GM19467 (cell line): Measurements from ENCODE around the gene SEC31B.
A peak's percentile ranks its signal among the peaks of the same experiment; 100 is the strongest.

ENCODE experiments used
- ATAC-seq: cut with Tn5 transposase; IDR thresholded peaks from one replicate; pipeline ENCODE4 v1.9.1; 2021; ENCODE audit warnings: mild to moderate bottlenecking, moderate library complexity; ENCODE audit not compliant: unreplicated experiment

The SEC31B gene, protein sequence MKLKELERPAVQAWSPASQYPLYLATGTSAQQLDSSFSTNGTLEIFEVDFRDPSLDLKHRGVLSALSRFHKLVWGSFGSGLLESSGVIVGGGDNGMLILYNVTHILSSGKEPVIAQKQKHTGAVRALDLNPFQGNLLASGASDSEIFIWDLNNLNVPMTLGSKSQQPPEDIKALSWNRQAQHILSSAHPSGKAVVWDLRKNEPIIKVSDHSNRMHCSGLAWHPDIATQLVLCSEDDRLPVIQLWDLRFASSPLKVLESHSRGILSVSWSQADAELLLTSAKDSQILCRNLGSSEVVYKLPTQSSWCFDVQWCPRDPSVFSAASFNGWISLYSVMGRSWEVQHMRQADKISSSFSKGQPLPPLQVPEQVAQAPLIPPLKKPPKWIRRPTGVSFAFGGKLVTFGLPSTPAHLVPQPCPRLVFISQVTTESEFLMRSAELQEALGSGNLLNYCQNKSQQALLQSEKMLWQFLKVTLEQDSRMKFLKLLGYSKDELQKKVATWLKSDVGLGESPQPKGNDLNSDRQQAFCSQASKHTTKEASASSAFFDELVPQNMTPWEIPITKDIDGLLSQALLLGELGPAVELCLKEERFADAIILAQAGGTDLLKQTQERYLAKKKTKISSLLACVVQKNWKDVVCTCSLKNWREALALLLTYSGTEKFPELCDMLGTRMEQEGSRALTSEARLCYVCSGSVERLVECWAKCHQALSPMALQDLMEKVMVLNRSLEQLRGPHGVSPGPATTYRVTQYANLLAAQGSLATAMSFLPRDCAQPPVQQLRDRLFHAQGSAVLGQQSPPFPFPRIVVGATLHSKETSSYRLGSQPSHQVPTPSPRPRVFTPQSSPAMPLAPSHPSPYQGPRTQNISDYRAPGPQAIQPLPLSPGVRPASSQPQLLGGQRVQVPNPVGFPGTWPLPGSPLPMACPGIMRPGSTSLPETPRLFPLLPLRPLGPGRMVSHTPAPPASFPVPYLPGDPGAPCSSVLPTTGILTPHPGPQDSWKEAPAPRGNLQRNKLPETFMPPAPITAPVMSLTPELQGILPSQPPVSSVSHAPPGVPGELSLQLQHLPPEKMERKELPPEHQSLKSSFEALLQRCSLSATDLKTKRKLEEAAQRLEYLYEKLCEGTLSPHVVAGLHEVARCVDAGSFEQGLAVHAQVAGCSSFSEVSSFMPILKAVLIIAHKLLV

DNA sequence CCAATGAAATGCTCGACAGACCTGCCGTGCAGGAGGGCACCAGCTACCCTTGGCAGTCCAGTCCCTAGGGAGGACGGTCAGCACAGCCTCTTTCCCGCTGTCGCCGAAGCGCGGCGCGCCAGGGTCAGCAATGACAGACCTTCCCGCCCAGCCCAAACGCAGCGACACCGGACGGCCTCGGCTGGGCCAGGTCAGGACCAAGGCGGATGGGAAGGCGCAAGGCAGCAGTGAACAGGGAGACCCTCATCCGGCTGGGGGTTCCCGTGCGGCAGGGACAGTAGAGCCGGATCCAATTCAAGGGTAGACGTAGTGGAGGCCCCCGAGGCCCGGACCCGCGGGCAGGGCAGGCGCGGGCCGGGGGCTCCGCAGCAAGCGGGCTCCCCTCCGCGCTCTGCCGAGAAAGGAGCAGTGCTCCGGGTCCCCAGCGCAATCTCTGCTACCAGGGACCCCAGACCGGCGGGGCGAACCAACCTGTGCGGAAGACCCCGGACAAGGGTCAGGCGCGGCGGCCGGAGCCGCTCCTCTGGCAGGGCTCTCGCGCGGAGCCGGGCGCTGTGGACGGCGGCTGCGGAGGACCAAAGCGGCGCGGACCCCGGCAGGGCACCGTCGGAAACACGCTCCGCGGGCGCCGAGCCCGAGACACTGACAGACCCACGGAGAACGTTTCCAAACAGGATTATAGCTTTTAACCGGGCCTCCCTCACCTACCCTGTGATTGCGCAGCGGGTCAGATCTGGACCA is at the start of gene SEC31B:
Gene SEC31B, minus strand, starts transcription at position 551 of the 741 bp plus-strand sequence. CDS start 2,909 bp downstream, outside the sequence.
- no peak for ATAC-seq

DNA sequence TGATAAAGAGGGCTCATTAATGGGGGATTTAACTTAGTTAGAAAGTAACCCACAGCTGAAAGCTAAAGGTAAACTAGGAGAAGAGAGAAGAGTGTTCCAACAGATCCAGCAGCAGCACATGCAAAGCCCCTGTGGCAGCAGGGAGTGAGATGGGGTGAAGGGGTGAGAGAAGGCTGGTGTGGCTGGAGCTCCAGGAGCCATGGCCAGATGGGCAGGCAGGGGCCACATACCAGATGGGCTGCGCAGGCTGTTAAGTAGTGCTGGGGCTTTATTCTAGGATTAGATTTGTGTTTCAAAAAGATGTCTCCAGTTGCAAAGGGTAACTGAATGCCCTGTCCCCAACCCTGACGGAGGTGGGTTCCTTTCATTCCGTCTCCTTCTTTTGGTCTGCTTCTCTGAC is 49.3 kb upstream of the SEC31B start:
- no peak for ATAC-seq

DNA sequence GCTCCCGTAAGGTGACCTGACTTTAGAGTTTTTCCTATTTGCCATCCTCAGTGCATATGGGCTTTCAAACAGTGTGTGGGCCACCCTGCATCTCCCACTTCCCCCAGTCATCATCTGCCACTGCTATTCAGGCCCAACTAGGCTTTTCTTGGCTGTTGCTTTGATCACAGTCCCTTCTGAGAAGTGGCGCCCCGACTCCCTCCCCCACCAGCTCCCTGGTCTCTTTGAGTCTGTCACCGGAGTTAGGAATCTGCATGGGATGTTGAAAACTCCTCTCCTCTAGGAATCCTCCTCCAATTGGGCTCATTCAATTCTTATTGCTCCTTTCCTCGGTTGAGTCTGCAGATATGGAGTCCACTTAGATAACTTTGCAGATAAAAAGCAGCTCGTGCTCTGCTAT is 48.2 kb upstream of the SEC31B start:
- ATAC-seq, result no peak

DNA sequence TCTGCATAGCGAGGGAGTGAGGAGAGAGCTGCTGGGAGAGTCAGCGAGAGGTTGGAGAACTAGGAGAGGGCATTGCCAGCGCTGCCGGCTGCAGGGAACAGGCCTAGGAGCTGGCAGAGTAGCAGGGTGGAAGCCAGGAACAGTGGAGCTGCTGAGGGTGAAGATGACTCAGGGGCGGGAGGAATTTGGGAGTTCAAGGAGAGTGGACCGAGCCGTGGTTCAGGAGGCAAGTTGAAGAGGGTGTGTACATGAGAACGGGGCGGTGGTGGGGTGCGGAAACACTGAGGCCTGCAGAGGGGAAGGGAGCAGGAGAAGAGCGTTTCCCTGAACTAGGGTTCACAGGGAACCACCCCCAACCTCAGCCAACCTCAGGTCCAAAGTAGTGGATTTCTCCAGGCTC is 47.6 kb upstream of the SEC31B start:
- ATAC-seq, result no peak

DNA sequence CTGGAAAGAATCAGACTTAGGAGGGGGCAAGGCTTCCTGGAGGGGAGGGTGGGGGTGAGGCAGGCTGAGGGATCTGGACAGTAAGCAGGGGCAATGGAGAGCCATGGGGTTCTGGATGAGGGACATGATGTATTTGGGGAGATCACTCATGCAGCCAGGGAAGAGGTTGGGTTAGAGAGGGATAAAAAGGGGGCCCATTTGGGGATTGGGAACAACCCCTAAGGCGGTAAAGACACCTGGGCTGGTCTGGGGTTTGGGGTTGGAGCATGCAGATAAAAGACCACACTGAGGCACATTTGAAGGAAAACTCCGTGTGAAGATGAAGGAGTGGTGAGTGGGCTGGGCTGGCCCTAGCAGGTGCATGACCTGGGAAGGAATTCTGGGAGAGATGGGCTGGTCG is 46.9 kb upstream of the SEC31B start:
- no peak for ATAC-seq

DNA sequence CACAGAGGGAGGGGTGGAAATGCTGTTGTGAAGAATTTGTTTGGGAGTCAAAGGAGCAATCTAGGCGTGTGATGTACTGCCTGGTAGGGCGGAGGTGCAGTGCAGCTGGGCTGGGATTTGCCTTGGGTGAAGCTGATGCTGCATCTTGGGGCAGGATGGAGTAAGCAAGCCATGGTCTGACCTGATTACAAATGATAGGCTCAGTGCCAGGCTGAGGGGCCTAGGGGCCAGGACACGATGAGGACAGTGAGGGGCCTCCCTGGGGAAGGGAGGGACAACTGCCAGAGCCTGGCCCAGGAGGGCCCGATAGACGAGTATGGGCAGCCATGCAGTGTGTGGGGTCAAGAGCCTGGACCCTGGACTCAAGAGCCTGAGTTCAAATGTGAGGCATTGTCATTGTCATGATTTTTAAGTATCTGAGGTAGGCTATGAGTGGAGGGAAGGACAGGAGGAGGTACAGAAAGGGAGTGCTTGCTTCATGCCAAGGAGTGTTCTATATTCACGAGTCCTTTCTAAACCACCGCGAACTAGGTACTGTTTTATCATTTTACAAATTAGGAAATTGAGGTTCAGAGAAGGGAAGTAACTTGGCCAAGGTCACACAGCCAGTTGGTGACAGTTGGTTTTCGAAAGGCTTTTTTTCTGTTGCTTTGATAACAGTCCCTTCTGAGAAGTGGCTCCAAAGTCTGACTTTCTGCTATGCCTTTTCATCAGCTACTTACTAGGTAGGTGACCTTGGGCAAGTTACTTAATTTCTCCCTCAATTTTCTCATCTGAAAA is 45.7 kb upstream of the SEC31B start:
- ATAC-seq, result no peak

DNA sequence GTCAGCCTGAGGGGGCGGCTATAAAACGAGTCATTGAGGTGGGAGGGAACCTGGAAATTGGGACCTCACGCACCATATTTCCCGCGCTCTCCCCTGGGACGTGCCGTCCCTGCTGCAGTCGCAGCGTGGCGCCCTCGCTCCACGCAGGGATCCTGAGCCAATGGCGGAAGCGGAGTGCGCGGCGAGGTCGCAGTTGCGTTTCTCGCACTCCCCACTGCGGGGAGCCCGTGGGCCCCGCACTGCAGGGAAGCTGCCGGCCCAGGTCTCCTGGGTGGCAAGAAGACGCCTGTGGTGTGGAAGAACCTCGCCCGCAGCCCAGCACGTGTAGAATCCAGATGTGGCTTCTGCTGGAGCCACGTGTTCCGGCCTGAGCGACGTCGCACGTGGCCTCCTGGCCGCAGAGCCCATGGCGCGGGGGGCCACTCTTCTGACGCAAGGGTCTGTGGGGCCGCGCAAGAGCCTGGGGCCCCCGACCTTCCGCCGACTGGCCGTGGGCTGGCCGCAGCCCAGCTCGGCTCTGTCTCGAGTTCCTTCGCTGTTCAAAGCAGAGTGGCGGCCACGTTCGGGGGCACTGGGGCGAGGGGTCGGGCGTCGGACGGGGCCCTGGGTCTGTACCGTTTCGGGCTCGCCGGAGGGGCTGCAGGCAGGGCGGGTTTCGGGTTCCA is 42.5 kb upstream of the SEC31B start:
- ATAC-seq, result peak; percentile 81

DNA sequence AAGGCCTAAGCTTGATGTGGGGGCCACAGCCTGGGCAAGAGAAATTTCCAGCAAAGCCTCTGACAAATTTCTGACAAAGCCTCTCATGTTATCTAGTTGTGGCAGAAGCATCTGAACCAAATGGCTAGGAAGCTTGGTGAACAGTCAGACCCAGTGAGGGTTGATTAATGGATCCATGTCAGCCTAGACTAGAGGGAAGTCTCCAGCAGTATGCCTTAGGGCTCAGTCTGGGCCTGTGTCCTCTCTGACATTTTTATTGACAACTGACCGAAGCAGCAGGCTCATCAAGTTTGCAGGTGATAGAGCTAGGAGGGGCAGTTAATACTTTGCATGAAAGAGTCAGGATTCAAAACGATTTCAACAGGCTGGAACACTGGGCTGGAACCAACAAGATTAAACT is 41.3 kb upstream of the SEC31B start:
- no peak for ATAC-seq

DNA sequence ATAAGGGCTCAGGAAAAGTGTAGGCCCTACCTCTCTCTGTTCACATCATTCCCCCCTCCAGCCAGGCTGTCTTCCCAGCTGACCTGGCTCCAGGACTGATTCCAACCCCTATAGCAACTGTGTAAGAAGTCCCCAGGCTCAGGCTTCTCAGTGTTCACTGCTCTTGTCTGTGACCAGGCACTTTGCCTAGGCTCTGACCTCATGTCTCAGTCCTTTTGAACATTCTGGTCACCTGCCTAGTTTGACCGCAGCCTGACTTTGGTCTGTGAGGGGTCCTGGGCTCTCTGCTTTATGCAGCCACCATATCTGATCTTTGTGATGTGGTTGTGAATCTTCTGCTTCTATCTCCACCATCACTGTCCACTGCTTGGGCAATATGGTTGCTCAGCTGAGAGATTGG is 40.6 kb upstream of the SEC31B start:
- no peak for ATAC-seq

DNA sequence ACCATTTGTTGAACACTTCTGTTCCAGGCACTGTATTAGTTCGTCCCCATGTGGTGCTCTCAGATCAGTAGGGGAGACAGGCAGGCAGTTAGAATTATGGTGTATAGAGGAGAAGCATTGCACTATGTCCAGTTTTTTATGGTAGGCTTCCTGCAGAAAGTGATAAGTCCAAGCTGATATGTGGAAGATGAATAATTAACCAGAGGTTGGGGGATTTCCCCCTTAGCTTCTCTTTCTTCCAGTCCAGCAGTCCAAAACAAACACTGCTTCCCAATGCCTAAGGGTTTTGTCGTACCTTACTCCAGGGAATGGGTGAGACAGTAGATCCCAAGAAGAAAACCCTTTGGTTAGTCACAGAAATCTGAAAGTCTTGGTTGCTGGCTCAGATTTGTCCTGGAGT is 35.2 kb upstream of the SEC31B start:
- ATAC-seq, result no peak

DNA sequence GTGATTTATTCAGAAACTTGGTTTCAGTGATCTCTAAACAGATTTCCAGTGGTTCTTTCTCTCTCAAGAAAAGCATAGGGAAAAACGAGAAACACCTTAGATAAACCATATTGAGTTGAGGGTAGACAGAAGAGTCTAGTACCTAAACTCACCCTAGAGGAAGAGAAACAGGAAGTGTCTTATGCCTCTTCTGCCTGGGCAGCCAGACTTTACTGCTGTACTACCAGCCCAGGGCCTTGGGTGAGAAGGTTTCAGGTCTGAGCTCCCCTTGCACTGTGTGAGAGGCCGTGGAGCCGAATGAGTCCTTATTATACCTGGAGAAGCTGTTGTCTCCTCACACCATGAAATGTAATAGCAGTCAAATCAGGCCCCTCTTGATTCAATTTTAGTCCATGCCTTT is 34.3 kb upstream of the SEC31B start:
- no peak for ATAC-seq

DNA sequence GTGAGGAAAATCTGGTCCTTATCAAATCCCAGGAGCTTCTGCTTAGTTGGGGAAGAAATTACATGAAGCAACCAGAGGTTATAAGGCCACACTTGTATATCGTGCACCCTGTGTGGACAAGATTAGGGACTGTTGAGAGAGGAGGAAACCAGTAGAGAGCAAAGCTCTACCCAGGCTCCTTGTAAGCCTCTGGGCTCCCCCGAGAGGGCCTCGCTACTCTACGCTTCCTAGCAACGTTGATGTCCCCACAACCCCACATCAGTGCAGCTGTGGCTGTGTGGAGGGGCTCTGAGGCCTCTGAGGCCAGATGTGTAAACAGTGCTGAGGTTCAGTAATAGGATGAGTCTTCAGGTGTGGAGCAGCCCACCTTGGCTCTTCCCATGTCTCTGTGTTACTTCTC is 32.1 kb upstream of the SEC31B start:
- no peak for ATAC-seq

DNA sequence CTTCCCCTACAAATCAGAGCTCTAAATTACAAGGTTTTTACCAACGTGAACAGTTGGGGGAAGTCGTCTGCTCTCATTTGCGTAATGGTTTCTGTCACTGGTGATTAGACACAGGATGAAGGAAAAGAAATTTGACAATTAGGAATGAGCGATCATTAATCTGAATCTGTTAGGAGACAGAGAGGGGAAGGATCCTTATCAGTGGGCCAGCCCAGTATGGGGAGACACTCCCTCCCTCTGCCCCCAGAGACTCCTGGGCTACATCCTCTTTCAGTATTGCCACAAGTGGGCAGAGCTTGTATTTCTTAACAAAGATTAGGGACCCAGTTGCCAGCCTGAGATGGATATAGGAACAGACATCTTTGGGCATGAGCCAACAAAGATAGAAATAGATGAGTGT is 31.5 kb upstream of the SEC31B start:
- ATAC-seq, result no peak

DNA sequence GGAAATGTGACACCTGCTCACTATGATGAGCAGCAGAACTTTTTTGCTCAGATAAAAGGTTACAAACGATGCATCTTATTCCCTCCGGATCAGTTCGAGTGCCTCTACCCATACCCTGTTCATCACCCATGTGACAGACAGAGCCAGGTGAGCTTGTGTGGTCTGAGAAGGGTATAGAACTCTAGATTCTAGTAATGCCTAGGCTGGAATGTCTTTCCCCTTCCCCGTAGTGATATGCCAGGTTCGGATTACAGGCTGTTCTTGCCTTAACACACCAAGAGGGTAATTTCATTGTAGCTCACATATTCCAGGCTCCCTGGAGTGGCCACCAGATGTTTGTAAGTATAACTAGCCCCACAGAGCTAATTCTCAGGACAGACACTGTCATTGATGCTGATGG is 25.3 kb upstream of the SEC31B start:
- ATAC-seq, result no peak

DNA sequence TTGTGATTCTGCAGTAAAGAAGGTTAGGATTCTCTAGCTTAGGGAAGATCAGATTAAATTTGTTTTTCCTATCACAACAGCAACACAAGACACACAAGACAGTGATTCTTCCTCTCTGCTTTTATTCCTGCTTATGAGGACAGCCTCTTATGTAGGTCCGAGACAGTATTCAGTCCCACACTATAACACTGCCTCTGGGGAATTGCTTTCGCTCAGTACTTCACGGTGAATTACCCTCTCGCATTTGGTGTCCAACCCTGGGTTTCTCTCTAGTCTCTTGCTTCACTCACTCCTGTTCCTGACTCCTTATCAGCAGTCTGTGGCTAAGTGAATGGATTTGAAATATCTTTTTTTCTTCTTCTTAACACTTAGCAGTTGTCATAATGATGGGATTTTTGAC is 17.8 kb upstream of the SEC31B start:
- ATAC-seq, result no peak

DNA sequence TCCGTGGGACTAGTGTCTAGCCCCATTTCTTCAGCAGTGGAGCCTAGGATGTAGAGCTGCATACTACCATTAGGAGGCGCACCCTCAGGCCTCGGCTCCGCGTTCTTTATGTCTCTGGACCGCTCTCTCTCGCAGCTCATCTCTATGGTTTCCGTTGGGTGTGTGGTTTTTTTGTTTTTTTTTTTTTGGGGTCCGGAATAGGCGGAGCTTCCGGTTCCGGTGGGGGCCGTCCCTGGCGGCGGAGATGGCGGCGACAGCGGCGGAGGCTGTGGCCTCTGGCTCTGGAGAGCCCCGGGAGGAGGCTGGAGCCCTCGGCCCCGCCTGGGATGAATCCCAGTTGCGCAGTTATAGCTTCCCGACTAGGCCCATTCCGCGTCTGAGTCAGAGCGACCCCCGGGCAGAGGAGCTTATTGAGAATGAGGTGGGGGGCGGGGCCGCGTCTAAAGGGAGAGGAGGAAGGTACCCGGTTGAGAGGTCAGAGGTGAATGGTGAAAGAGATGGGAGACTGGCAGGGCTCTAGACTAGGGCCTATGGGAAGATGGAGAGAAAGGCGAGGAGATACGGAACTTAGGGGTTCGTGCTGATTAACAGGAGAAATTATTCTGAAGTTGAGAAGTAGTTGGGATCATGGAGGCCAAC is 16.2 kb upstream of the SEC31B start, which contains the start of gene HIF1AN:
Gene HIF1AN, plus strand, starts transcription at position 229 of the 639 bp plus-strand sequence. Its CDS starts 16 bp downstream, at position 245.
- ATAC-seq, result peak; percentile 86

DNA sequence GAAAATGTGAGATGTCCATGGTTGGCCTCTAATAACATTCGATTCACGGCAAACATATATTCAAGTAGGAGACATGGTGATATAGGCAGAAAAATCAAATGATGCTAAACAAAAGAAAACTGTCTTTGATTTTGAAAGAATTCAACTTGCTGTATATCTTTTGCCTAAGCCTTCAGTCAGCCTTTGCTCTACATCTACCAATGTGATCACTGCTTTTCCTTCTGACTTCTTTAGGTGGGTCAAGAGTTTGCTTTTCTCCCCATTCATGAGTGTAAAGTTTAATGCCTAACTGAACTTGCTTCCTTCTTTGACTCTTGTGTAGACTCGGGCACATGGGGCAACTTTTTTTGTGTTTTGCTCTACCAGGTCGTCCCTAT is 15.7 kb upstream of the SEC31B start:
- ATAC-seq, result no peak

DNA sequence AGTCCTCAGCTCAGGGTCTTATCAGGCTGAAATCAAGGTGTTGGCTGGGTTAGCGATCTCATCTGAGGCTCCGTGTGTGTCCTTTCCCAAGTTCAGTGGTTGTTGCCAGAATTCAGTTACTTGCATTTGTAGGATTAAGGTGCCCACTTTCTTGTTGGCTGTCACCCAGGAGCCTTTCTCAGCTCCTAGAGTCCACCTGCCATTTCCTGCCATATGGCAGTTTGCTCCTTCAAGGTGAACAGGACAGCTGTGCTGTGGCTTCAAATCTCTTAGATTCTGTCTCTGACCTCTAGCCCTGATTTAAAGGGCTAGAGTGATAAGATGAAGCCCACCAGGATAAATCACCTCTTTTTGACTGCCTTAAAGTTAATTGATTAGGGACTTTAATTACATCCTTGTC is 15.1 kb upstream of the SEC31B start:
- no peak for ATAC-seq

DNA sequence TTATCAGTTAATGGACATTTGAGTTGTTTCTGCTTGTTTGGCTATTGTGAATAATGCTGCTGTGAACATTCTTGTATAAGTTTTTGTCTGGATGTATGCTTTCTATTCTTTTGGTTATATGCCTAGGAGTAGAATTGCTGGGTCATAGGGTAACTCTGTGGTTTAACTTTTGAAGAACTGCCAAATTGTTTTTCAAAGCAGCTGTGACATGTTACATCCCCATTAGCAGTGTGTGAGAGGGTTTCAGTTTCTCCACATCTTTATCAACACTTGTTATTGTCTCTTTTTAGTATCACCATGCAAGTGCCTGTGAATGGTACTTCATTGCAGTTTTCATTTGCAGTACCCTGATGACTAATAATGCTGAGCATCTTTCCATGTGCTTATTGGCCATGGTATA is 12.1 kb upstream of the SEC31B start:
- ATAC-seq, result no peak
